ENCODE data around the gene MORN5. TPM values are rescaled to one million over a fixed set of nuclear protein-coding genes. Genes with fewer than 3 reads are reported as not detected.

MORN5 gene
- total RNA-seq (not detected), polyA plus RNA-seq (not detected)
- long read RNA-seq, donor 1 = 0 reads
- long read RNA-seq, donor 2 = 0 reads

GRCh38 chr9:122159026-122159924, at the start of gene MORN5, which contains the start of gene NDUFA8:
Gene MORN5 (plus strand): TSS chr9:122159908. CDS start chr9:122159973, 65 bp downstream.
Gene NDUFA8 (minus strand): TSS chr9:122159779. CDS start chr9:122159677, 102 bp downstream.
- Histone ChIP-seq H3K27me3 (ENCODE audit: control insufficient read depth in 1 of 2, insufficient read depth in 2 of 2, low read length in 1 of 2) (no peaks in the 10 kb centered on the region), H3K9me3 (ENCODE audit: control insufficient read depth, low read length) (no peaks in the 10 kb centered on the region), H3K4me3 (ENCODE audit: low read length in 2 of 2) (peak within 1 kb of the TSS; percentile 33 to 99), H3K36me3 (ENCODE audit: control insufficient read depth in 1 of 2, insufficient read depth in 2 of 2, low read length in 1 of 2) (no peaks in the 10 kb centered on the region), H3K4me1 (ENCODE audit: control insufficient read depth in 1 of 2, insufficient read depth in 2 of 2, low read length in 2 of 2) (peaks cover 0 to 2% of the 10 kb centered on the region in 2 donors), H3K27ac (ENCODE audit: low read depth in 1 of 2, low read length in 2 of 2) (no peak within 1 kb of the TSS)
- DNase-seq (peak; percentile 98), ATAC-seq (ENCODE audit: low FRiP score) (peak; percentile 98)
- 1% methylated on average over 56 of the region's 56 CpGs for WGBS, 2 donors
- intact Hi-C loops (cut with DNase I) = loop anchor here in 1 of 2 donors (5.0 kb wide), 1 partner anchor 103 kb away; the partner anchor contains the start of genes MRRF and RBM18

- H3K4me3 ChIP-seq (ENCODE audit: low read length in 2 of 2) = no peak overlapping the region
- intact Hi-C loops (cut with DNase I) = no loop called here
- 88 to 90% methylated on average over 5 to 7 of the region's 7 CpGs for WGBS, 2 donors
- no peak for ATAC-seq (ENCODE audit: low FRiP score)
- H3K36me3 ChIP-seq (ENCODE audit: control insufficient read depth in 1 of 2, insufficient read depth in 2 of 2, low read length in 1 of 2) = no peaks in the 10 kb centered on the region
- H3K27ac ChIP-seq (ENCODE audit: low read depth in 1 of 2, low read length in 2 of 2) = no peak overlapping the region
- peak in 1 of 2 donors; percentile 60 for DNase-seq
- H3K4me1 ChIP-seq (ENCODE audit: control insufficient read depth in 1 of 2, insufficient read depth in 2 of 2, low read length in 2 of 2) = no peaks in the 10 kb centered on the region
- H3K9me3 ChIP-seq (ENCODE audit: control insufficient read depth, low read length) = no peaks in the 10 kb centered on the region
- H3K27me3 ChIP-seq (ENCODE audit: control insufficient read depth in 1 of 2, insufficient read depth in 2 of 2, low read length in 1 of 2) = no peaks in the 10 kb centered on the region
These were observed 49.4 kb upstream of the MORN5 start for GRCh38 chr9:122110100-122110833.

GRCh38 chr9:122111413-122112085, 48.2 kb upstream of the MORN5 start:
- DNase-seq (peak in 1 of 2 donors; percentile 63), ATAC-seq (ENCODE audit: low FRiP score) (no peak)
- Histone ChIP-seq H3K36me3 (ENCODE audit: control insufficient read depth in 1 of 2, insufficient read depth in 2 of 2, low read length in 1 of 2) (no peaks in the 10 kb centered on the region), H3K4me1 (ENCODE audit: control insufficient read depth in 1 of 2, insufficient read depth in 2 of 2, low read length in 2 of 2) (no peaks in the 10 kb centered on the region), H3K27ac (ENCODE audit: low read depth in 1 of 2, low read length in 2 of 2) (no peak overlapping the region), H3K27me3 (ENCODE audit: control insufficient read depth in 1 of 2, insufficient read depth in 2 of 2, low read length in 1 of 2) (no peaks in the 10 kb centered on the region), H3K4me3 (ENCODE audit: low read length in 2 of 2) (no peak overlapping the region), H3K9me3 (ENCODE audit: control insufficient read depth, low read length) (no peaks in the 10 kb centered on the region)
- intact Hi-C loops (cut with DNase I) = no loop called here
- 89 to 95% methylated on average over 9 of the region's 9 CpGs for WGBS, 2 donors

GRCh38 chr9:122112238-122112637, 47.5 kb upstream of the MORN5 start:
- Histone ChIP-seq H3K27me3 (ENCODE audit: control insufficient read depth in 1 of 2, insufficient read depth in 2 of 2, low read length in 1 of 2) (no peaks in the 10 kb centered on the region), H3K4me1 (ENCODE audit: control insufficient read depth in 1 of 2, insufficient read depth in 2 of 2, low read length in 2 of 2) (no peaks in the 10 kb centered on the region), H3K27ac (ENCODE audit: low read depth in 1 of 2, low read length in 2 of 2) (no peak overlapping the region), H3K36me3 (ENCODE audit: control insufficient read depth in 1 of 2, insufficient read depth in 2 of 2, low read length in 1 of 2) (no peaks in the 10 kb centered on the region), H3K9me3 (ENCODE audit: control insufficient read depth, low read length) (no peaks in the 10 kb centered on the region), H3K4me3 (ENCODE audit: low read length in 2 of 2) (no peak overlapping the region)
- DNase-seq = peak in 1 of 2 donors; percentile 37
- no peak for ATAC-seq (ENCODE audit: low FRiP score)
- intact Hi-C loops (cut with DNase I) = no loop called here
- 89 to 90% methylated on average over 6 of the region's 6 CpGs for WGBS, 2 donors

GRCh38 chr9:122113574-122113973, 46.1 kb upstream of the MORN5 start:
- Histone ChIP-seq H3K4me1 (ENCODE audit: control insufficient read depth in 1 of 2, insufficient read depth in 2 of 2, low read length in 2 of 2) (no peaks in the 10 kb centered on the region), H3K4me3 (ENCODE audit: low read length in 2 of 2) (no peak overlapping the region), H3K36me3 (ENCODE audit: control insufficient read depth in 1 of 2, insufficient read depth in 2 of 2, low read length in 1 of 2) (no peaks in the 10 kb centered on the region), H3K9me3 (ENCODE audit: control insufficient read depth, low read length) (no peaks in the 10 kb centered on the region), H3K27ac (ENCODE audit: low read depth in 1 of 2, low read length in 2 of 2) (no peak overlapping the region), H3K27me3 (ENCODE audit: control insufficient read depth in 1 of 2, insufficient read depth in 2 of 2, low read length in 1 of 2) (no peaks in the 10 kb centered on the region)
- ATAC-seq (ENCODE audit: low FRiP score) (no peak), DNase-seq (no peak)
- intact Hi-C loops (cut with DNase I) = no loop called here
- WGBS, 2 donors = 53 to 55% methylated on average over 5 of the region's 5 CpGs

GRCh38 chr9:122115176-122116035, 44.3 kb upstream of the MORN5 start:
- DNase-seq (peak in 1 of 2 donors; percentile 51), ATAC-seq (ENCODE audit: low FRiP score) (no peak)
- no peaks in the 10 kb centered on the region for H3K4me1 ChIP-seq (ENCODE audit: control insufficient read depth in 1 of 2, insufficient read depth in 2 of 2, low read length in 2 of 2)
- intact Hi-C loops (cut with DNase I) = no loop called here
- H3K27ac ChIP-seq (ENCODE audit: low read depth in 1 of 2, low read length in 2 of 2) = no peak overlapping the region
- H3K9me3 ChIP-seq (ENCODE audit: control insufficient read depth, low read length) = no peaks in the 10 kb centered on the region
- 72 to 75% methylated on average over 12 of the region's 12 CpGs for WGBS, 2 donors
- no peak overlapping the region for H3K4me3 ChIP-seq (ENCODE audit: low read length in 2 of 2)
- no peaks in the 10 kb centered on the region for H3K27me3 ChIP-seq (ENCODE audit: control insufficient read depth in 1 of 2, insufficient read depth in 2 of 2, low read length in 1 of 2)
- H3K36me3 ChIP-seq (ENCODE audit: control insufficient read depth in 1 of 2, insufficient read depth in 2 of 2, low read length in 1 of 2) = no peaks in the 10 kb centered on the region

DNA sequence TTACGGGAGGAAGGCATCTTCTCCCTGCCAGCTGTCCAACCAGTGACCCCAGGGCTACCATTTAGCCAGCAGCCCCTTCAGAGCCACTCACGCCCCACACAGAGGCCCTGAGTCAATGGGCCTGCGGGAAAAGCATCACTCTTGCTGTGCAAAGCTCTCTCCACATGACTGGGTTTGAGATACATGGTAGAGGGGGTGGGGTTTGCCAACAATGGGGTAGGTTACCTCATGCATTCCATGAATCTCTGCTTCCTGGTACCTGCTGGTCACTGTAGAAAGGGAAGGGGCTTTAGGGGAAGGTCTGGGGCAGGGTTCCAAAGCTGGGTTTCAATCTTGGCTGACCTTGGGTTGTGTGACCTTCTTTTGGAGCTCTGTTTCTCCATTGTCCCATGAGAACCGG, 43.7 kb upstream of the MORN5 start:
- DNase-seq (peak in 1 of 2 donors; percentile 32), ATAC-seq (ENCODE audit: low FRiP score) (no peak)
- no peaks in the 10 kb centered on the region for H3K9me3 ChIP-seq (ENCODE audit: control insufficient read depth, low read length)
- no peaks in the 10 kb centered on the region for H3K36me3 ChIP-seq (ENCODE audit: control insufficient read depth in 1 of 2, insufficient read depth in 2 of 2, low read length in 1 of 2)
- H3K27ac ChIP-seq (ENCODE audit: low read depth in 1 of 2, low read length in 2 of 2) = no peak overlapping the region
- no peak overlapping the region for H3K4me3 ChIP-seq (ENCODE audit: low read length in 2 of 2)
- intact Hi-C loops (cut with DNase I) = no loop called here
- WGBS, 2 donors = 75% methylated on average over 4 of the region's 4 CpGs
- H3K4me1 ChIP-seq (ENCODE audit: control insufficient read depth in 1 of 2, insufficient read depth in 2 of 2, low read length in 2 of 2) = no peaks in the 10 kb centered on the region
- H3K27me3 ChIP-seq (ENCODE audit: control insufficient read depth in 1 of 2, insufficient read depth in 2 of 2, low read length in 1 of 2) = no peaks in the 10 kb centered on the region
